Liver (tissue), 9 donors: Measurements from ENCODE around the gene VPS35L. TPM values are rescaled to one million over a fixed set of nuclear protein-coding genes. Genes with fewer than 3 reads are reported as not detected.

Experiments used
- DNase-seq: peaks from one replicate; pipeline ENCODE4 v3.0.0-alpha.2; 2017; ENCODE audit warnings: low spot score
- H3K27ac ChIP-seq, 2 donors: one replicate each; pipeline ENCODE4 v1.7.0; 2013; ENCODE audit warnings: inconsistent platforms in 2 of 2, low read length in 2 of 2, control low read depth in 1 of 2, low read depth in 1 of 2, mild to moderate bottlenecking in 1 of 2
- H3K27me3 ChIP-seq, 4 donors: one replicate each; pipeline versions ENCODE4 v1.6.1 to v1.7.0; 2013; ENCODE audit warnings: low read length in 3 of 4, inconsistent platforms in 1 of 4, mild to moderate bottlenecking in 1 of 4, moderate library complexity in 1 of 4; ENCODE audit not compliant: control insufficient read depth in 4 of 4, insufficient read depth in 4 of 4
- H3K36me3 ChIP-seq, 4 donors: one replicate each; pipeline versions ENCODE4 v1.6.1 to v1.7.0; 2013; ENCODE audit warnings: low read length in 3 of 4, mild to moderate bottlenecking in 3 of 4, low read depth in 1 of 4, moderate library complexity in 1 of 4; ENCODE audit not compliant: control insufficient read depth in 4 of 4, insufficient read depth in 3 of 4
- H3K4me1 ChIP-seq, 4 donors: one replicate each; pipeline versions ENCODE4 v1.6.1 to v1.7.0; 2013; ENCODE audit warnings: low read length in 3 of 4, mild to moderate bottlenecking in 3 of 4, moderate library complexity in 1 of 4; ENCODE audit not compliant: control insufficient read depth in 4 of 4, insufficient read depth in 4 of 4
- H3K4me3 ChIP-seq, 3 donors: one replicate each; pipeline versions ENCODE4 v1.6.1 to v1.7.0; 2013; ENCODE audit warnings: low read length in 3 of 3, control low read depth in 1 of 3, low read depth in 1 of 3, mild to moderate bottlenecking in 1 of 3
- H3K9ac ChIP-seq, 2 donors: one replicate each; pipeline ENCODE4 v1.7.0; 2013; ENCODE audit warnings: low read length in 2 of 2, mild to moderate bottlenecking in 2 of 2, moderate library complexity in 2 of 2, control low read depth in 1 of 2, low read depth in 1 of 2
- H3K9me3 ChIP-seq, 4 donors: one replicate each; pipeline versions ENCODE4 v1.6.1 to v1.7.0; 2013; ENCODE audit warnings: low read length in 3 of 4; ENCODE audit not compliant: control insufficient read depth in 4 of 4
- ATF3 ChIP-seq: IDR thresholded peaks from 2 replicates; pipeline ENCODE4 v1.6.1; 2016; ENCODE audit warnings: antibody characterized with exemption
- EGR1 ChIP-seq, 2 donors: IDR thresholded peaks; 2 replicates each; pipeline ENCODE4 v1.6.1; 2016 to 2018; ENCODE audit warnings: antibody characterized with exemption in 2 of 2, low read depth in 2 of 2
- FOXA1 ChIP-seq: IDR thresholded peaks from 2 replicates; pipeline ENCODE4 v1.6.1; 2016; ENCODE audit warnings: antibody characterized with exemption
- FOXA2 ChIP-seq: IDR thresholded peaks from 2 replicates; pipeline ENCODE4 v1.6.1; 2016; ENCODE audit warnings: antibody characterized with exemption
- GABPA ChIP-seq, 2 donors: IDR thresholded peaks in 1 of 2; conservative IDR thresholded peaks in 1 of 2; 2 replicates each; pipeline ENCODE4 v1.6.1; 2016; ENCODE audit warnings: antibody characterized with exemption in 2 of 2, mild to moderate bottlenecking in 1 of 2, moderate library complexity in 1 of 2
- HNF4A ChIP-seq, 2 donors: conservative IDR thresholded peaks; 2 replicates each; pipeline ENCODE4 v1.6.1; 2016; ENCODE audit warnings: antibody characterized with exemption in 2 of 2, mild to moderate bottlenecking in 2 of 2
- HNF4G ChIP-seq: IDR thresholded peaks from 2 replicates; pipeline ENCODE4 v1.6.1; 2016; ENCODE audit warnings: antibody characterized with exemption
- JUND ChIP-seq, 2 donors: IDR thresholded peaks; 2 replicates each; pipeline ENCODE4 v1.6.1; 2016; ENCODE audit warnings: antibody characterized with exemption in 2 of 2
- MAX ChIP-seq: IDR thresholded peaks from 2 replicates; pipeline ENCODE4 v1.6.1; 2016; ENCODE audit warnings: antibody characterized with exemption
- NR2F2 ChIP-seq: IDR thresholded peaks from 2 replicates; pipeline ENCODE4 v1.6.1; 2016; ENCODE audit warnings: antibody characterized with exemption
- RAD21 ChIP-seq, 2 donors: IDR thresholded peaks; 2 replicates each; pipeline ENCODE4 v1.6.1; 2016; ENCODE audit warnings: antibody characterized with exemption in 2 of 2, mild to moderate bottlenecking in 2 of 2
- REST ChIP-seq: IDR thresholded peaks from 2 replicates; pipeline ENCODE4 v1.6.1; 2016; ENCODE audit warnings: antibody characterized with exemption, mild to moderate bottlenecking
- RXRA ChIP-seq, 2 donors: IDR thresholded peaks; 2 replicates each; pipeline ENCODE4 v1.6.1; 2017 to 2018; ENCODE audit warnings: antibody characterized with exemption in 2 of 2, mild to moderate bottlenecking in 1 of 2
- SP1 ChIP-seq: IDR thresholded peaks from 2 replicates; pipeline ENCODE4 v1.6.1; 2018; ENCODE audit warnings: antibody characterized with exemption, mild to moderate bottlenecking
- TAF1 ChIP-seq: conservative IDR thresholded peaks from 2 replicates; pipeline ENCODE4 v1.6.1; 2016; ENCODE audit warnings: antibody characterized with exemption, mild to moderate bottlenecking
- ZBTB33 ChIP-seq: IDR thresholded peaks from 2 replicates; pipeline ENCODE4 v1.6.1; 2016; ENCODE audit warnings: antibody characterized with exemption
- WGBS: extraction: QIAGEN DNeasy Blood & Tissue Kit; methylation state at CpG from one replicate; pipeline ENCODE4 v1.1.7; 2013; 5-methylcytosine and 5-hydroxymethylcytosine counted together
- polyA plus RNA-seq, 2 donors: library from polyadenylated mRNA; stranded (reverse) in 1 of 2; unstranded in 1 of 2; fragments of 200-250 nt in 1 of 2; fragments of >200 nt in 1 of 2; fragmentation: Nextera tagmentation in 1 of 2; extraction: Ambion mirVana in 1 of 2; gene quantifications; one replicate each; pipeline versions ENCODE4 v1.2.1 to v1.2.3, GENCODE V29; 2013 to 2015
- total RNA-seq, 2 donors: library from RNA; depleted of rRNA; stranded (reverse); fragments of >200 nt; gene quantifications; one replicate each; pipeline ENCODE4 v1.2.3, GENCODE V29; 2014
- TF ChIP-seq, protein P1 (sequence below): fragments of 150-350 bp; IDR thresholded peaks from 2 replicates; pipeline ENCODE4 v1.5.1; 2017; ENCODE audit warnings: improper control_type of control experiment, low read depth, low read length; ENCODE audit not compliant: missing input control
- donor health status: healthy.
- donor health status: healthy.
- donor health status: healthy.
- donor health status: healthy.
- donor health status: healthy.

The VPS35L gene
- total and polyA plus RNA-seq, 4 donors = 10.5 to 18.2 (median 15.1) TPM

- TF ChIP-seq, protein P1, sequence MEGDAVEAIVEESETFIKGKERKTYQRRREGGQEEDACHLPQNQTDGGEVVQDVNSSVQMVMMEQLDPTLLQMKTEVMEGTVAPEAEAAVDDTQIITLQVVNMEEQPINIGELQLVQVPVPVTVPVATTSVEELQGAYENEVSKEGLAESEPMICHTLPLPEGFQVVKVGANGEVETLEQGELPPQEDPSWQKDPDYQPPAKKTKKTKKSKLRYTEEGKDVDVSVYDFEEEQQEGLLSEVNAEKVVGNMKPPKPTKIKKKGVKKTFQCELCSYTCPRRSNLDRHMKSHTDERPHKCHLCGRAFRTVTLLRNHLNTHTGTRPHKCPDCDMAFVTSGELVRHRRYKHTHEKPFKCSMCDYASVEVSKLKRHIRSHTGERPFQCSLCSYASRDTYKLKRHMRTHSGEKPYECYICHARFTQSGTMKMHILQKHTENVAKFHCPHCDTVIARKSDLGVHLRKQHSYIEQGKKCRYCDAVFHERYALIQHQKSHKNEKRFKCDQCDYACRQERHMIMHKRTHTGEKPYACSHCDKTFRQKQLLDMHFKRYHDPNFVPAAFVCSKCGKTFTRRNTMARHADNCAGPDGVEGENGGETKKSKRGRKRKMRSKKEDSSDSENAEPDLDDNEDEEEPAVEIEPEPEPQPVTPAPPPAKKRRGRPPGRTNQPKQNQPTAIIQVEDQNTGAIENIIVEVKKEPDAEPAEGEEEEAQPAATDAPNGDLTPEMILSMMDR = no peak
- no peak for TF ChIP-seq EGR1 (IDR thresholded peaks at IDR 0.05; ENCODE audit: low read depth in 2 of 2)
These were observed 178.0 kb downstream of the VPS35L start (continued) for GRCh38 chr16:19733551-19733950.

DNA sequence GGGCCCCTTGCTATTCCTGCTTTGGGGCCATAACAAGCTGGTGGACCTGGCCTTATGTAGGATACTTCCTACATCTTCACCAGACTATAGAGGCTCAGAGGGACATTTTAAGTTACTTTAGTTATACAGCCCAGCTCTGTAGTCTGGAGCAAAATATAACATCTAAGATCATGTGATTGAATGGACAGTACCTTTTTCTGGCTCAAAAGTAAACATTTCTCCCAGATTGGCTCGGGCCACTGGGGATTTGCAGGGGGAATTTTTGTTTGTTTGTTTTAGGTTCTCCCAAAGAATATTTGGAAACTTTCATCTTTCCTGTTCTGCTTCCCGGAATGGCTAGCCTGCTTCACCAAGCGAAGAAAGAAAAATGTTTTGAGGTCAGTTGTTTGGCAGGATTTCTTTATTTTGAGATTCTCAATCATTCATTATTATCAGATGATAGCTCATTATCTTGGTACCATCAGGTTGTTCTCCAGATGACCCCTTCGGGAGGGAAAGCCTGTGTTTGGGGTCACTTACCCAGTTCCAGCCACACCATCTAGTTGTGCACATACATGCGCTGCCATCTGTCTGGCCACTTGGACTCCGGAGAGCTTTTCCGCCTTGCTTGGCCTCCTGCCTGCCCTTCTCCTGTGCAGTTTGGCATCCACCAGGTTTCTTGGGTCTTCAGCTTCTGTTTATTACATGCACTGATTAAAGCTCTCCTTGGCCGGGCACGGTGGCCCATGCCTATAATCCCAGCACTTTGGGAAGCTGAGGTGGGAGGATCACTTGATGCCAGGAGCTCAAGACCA is 179.8 kb downstream of the VPS35L start:
- H3K9ac ChIP-seq = no peak overlapping the region
- 69% methylated on average over 9 of the region's 9 CpGs for WGBS

More for the DNA sequence above, 179.8 kb downstream of the VPS35L start:
- DNase-seq = no peak
- Histone ChIP-seq H3K27me3 (no peaks in the 10 kb centered on the region), H3K4me1 (peaks cover 0 to 2% (median 1%) of the 10 kb centered on the region in 4 donors), H3K9me3 (no peaks in the 10 kb centered on the region), H3K4me3 (no peak overlapping the region), H3K27ac (no peak overlapping the region), H3K36me3 (no peaks in the 10 kb centered on the region)
- TF ChIP-seq JUND (IDR thresholded peaks at IDR 0.05) = no peak
- TF ChIP-seq TAF1 = no peak
- TF ChIP-seq ZBTB33 = no peak
- no peak for TF ChIP-seq RXRA (IDR thresholded peaks at IDR 0.05)
- no peak for TF ChIP-seq MAX
- no peak for TF ChIP-seq HNF4G
- no peak for TF ChIP-seq ATF3
- TF ChIP-seq NR2F2 = no peak
- TF ChIP-seq GABPA (IDR thresholded peaks at IDR 0.05 in 1 of 2, conservative IDR thresholded peaks at IDR 0.05 in 1 of 2) = no peak
- no peak for TF ChIP-seq RAD21 (IDR thresholded peaks at IDR 0.05)
- TF ChIP-seq REST = no peak
- TF ChIP-seq SP1 = no peak
- TF ChIP-seq, protein P1 = no peak
- TF ChIP-seq FOXA2 = no peak
- TF ChIP-seq FOXA1 = no peak
- no peak for TF ChIP-seq HNF4A (conservative IDR thresholded peaks at IDR 0.05)
- no peak for TF ChIP-seq EGR1 (IDR thresholded peaks at IDR 0.05; ENCODE audit: low read depth in 2 of 2)
